NCI-H748 treated with DMSO at 0.1 percent for 48 hours (cell line): ENCODE results near the gene SP100.

ENCODE experiments used
- DNase-seq: peaks from one replicate; lab custom pipeline; 2025; lab: John Stamatoyannopoulos, UW

Gene SP100

GRCh38 chr2:230552181-230552580, 136.2 kb downstream of the SP100 start:
- no peak for DNase-seq

GRCh38 chr2:230557065-230557464, 141.1 kb downstream of the SP100 start:
- no peak for DNase-seq

- DNase-seq = no peak
Observed at GRCh38 chr2:230564805-230565779, 149.1 kb downstream of the SP100 start.

- DNase-seq = no peak
Observed at GRCh38 chr2:230569298-230569697, 153.3 kb downstream of the SP100 start.

- DNase-seq = no peak
Observed at GRCh38 chr2:230570987-230571386, 155.0 kb downstream of the SP100 start.

GRCh38 chr2:230575642-230576324, 159.8 kb downstream of the SP100 start:
- DNase-seq = no peak

- DNase-seq = no peak
Observed at GRCh38 chr2:230577114-230577513, 161.1 kb downstream of the SP100 start.

GRCh38 chr2:230578106-230578505, 162.1 kb downstream of the SP100 start:
- no peak for DNase-seq

GRCh38 chr2:230582851-230583283, 166.9 kb downstream of the SP100 start:
- no peak for DNase-seq

GRCh38 chr2:230583581-230583980, 167.6 kb downstream of the SP100 start:
- DNase-seq = no peak

GRCh38 chr2:230586328-230586982, 170.5 kb downstream of the SP100 start:
- no peak for DNase-seq

GRCh38 chr2:230589025-230589424, 173.0 kb downstream of the SP100 start:
- DNase-seq = no peak

- no peak for DNase-seq
Observed at GRCh38 chr2:230589497-230590015, 173.6 kb downstream of the SP100 start.

- DNase-seq = no peak
Observed at GRCh38 chr2:230590333-230590732, 174.3 kb downstream of the SP100 start.

GRCh38 chr2:230591850-230592249, 175.8 kb downstream of the SP100 start:
- no peak for DNase-seq

GRCh38 chr2:230592775-230593174, 176.8 kb downstream of the SP100 start:
- DNase-seq = no peak
